HEK293 (cell line): ENCODE measurements around the gene TBC1D24.

Source experiments
- GFI1B ChIP-seq: fragments of 450-650 bp; formaldehyde crosslinking; IDR thresholded peaks from 2 replicates; pipeline ENCODE4 v1.5.1; 2016; ENCODE audit warnings: missing biosample characterization, missing genetic modification characterization
- GLI4 ChIP-seq: fragments of 450-650 bp; formaldehyde crosslinking; IDR thresholded peaks from 2 replicates; pipeline ENCODE4 v1.5.1; 2016; ENCODE audit warnings: missing biosample characterization, missing genetic modification characterization
- KLF8 ChIP-seq: fragments of 450-650 bp; formaldehyde crosslinking; IDR thresholded peaks from 2 replicates; pipeline ENCODE4 v1.5.1; 2016; ENCODE audit warnings: missing biosample characterization, missing genetic modification characterization
- PATZ1 ChIP-seq: fragments of 450-650 bp; formaldehyde crosslinking; IDR thresholded peaks from 2 replicates; pipeline ENCODE4 v1.5.1; 2016; ENCODE audit warnings: missing biosample characterization, missing genetic modification characterization
- TSHZ1 ChIP-seq: fragments of 450-650 bp; formaldehyde crosslinking; IDR thresholded peaks from 2 replicates; pipeline ENCODE4 v1.5.1; 2016; ENCODE audit warnings: missing biosample characterization, missing genetic modification characterization, borderline replicate concordance
- ZBTB1 ChIP-seq: fragments of 450-650 bp; formaldehyde crosslinking; IDR thresholded peaks from 2 replicates; pipeline ENCODE4 v1.5.1; 2016; ENCODE audit warnings: missing biosample characterization, missing genetic modification characterization
- ZFP69B ChIP-seq: fragments of 450-650 bp; formaldehyde crosslinking; IDR thresholded peaks from 2 replicates; pipeline ENCODE4 v1.5.1; 2016; ENCODE audit warnings: missing biosample characterization, missing genetic modification characterization
- ZNF148 ChIP-seq: fragments of 450-650 bp; formaldehyde crosslinking; IDR thresholded peaks from 2 replicates; pipeline ENCODE4 v1.5.0; 2017; ENCODE audit warnings: missing biosample characterization, missing genetic modification characterization, borderline replicate concordance
- ZNF155 ChIP-seq: fragments of 450-650 bp; formaldehyde crosslinking; IDR thresholded peaks from 2 replicates; pipeline ENCODE4 v1.5.1; 2016; ENCODE audit warnings: missing biosample characterization, missing genetic modification characterization
- ZNF175 ChIP-seq: fragments of 450-650 bp; formaldehyde crosslinking; IDR thresholded peaks from 2 replicates; pipeline ENCODE4 v1.5.1; 2016; ENCODE audit warnings: missing biosample characterization, missing genetic modification characterization
- ZNF248 ChIP-seq: fragments of 450-650 bp; formaldehyde crosslinking; IDR thresholded peaks from 2 replicates; pipeline ENCODE4 v1.5.1; 2017; ENCODE audit warnings: missing biosample characterization, missing genetic modification characterization
- ZNF266 ChIP-seq: fragments of 450-650 bp; formaldehyde crosslinking; IDR thresholded peaks from 2 replicates; pipeline ENCODE4 v1.5.1; 2016; ENCODE audit warnings: missing biosample characterization, missing genetic modification characterization, low read depth
- ZNF292 ChIP-seq: fragments of 450-650 bp; formaldehyde crosslinking; IDR thresholded peaks from 2 replicates; pipeline ENCODE4 v1.5.1; 2016; ENCODE audit warnings: low read depth, missing biosample characterization, missing genetic modification characterization, borderline replicate concordance
- ZNF404 ChIP-seq: fragments of 450-650 bp; formaldehyde crosslinking; IDR thresholded peaks from 2 replicates; pipeline ENCODE4 v1.5.1; 2017; ENCODE audit warnings: missing biosample characterization, missing genetic modification characterization
- ZNF501 ChIP-seq: fragments of 450-650 bp; formaldehyde crosslinking; IDR thresholded peaks from 2 replicates; pipeline ENCODE4 v1.5.1; 2016; ENCODE audit warnings: missing biosample characterization, missing genetic modification characterization
- ZNF513 ChIP-seq: fragments of 450-650 bp; IDR thresholded peaks from 2 replicates; pipeline ENCODE4 v1.5.1; 2018; ENCODE audit warnings: missing biosample characterization, missing genetic modification characterization
- ZNF530 ChIP-seq: fragments of 450-650 bp; formaldehyde crosslinking; IDR thresholded peaks from 2 replicates; pipeline ENCODE4 v1.5.1; 2016; ENCODE audit warnings: low read depth, missing biosample characterization, missing genetic modification characterization
- ZNF580 ChIP-seq: fragments of 450-650 bp; formaldehyde crosslinking; IDR thresholded peaks from 2 replicates; pipeline ENCODE4 v1.5.1; 2016; ENCODE audit warnings: missing biosample characterization, missing genetic modification characterization
- ZNF596 ChIP-seq: fragments of 450-650 bp; IDR thresholded peaks from 2 replicates; pipeline ENCODE4 v1.5.0; 2018; ENCODE audit warnings: missing biosample characterization, mild to moderate bottlenecking, missing genetic modification characterization, moderate library complexity
- ZNF658 ChIP-seq: fragments of 450-650 bp; formaldehyde crosslinking; IDR thresholded peaks from 2 replicates; pipeline ENCODE4; 2016; ENCODE audit warnings: missing biosample characterization, missing genetic modification characterization
- ZNF660 ChIP-seq: fragments of 450-650 bp; IDR thresholded peaks from 2 replicates; pipeline ENCODE4 v1.5.1; 2018; ENCODE audit warnings: missing biosample characterization, mild to moderate bottlenecking, missing genetic modification characterization
- ZNF837 ChIP-seq: fragments of 450-650 bp; formaldehyde crosslinking; IDR thresholded peaks from 2 replicates; pipeline ENCODE4 v1.5.1; 2016; ENCODE audit warnings: missing biosample characterization, missing genetic modification characterization
- TF ChIP-seq, protein P1 (sequence below): fragments of 450-650 bp; formaldehyde crosslinking; IDR thresholded peaks from 2 replicates; pipeline ENCODE4 v1.5.1; 2016; ENCODE audit warnings: missing biosample characterization, missing genetic modification characterization, low read depth

Gene TBC1D24

GRCh38 chr16:2459647-2460390, 15.1 kb upstream of the TBC1D24 start, which contains the start of gene TEDC2 (continued):
- TF ChIP-seq TSHZ1 (tag by site-specific recombination) (no peak), ZNF530 (no peak), ZBTB1 (tag by site-specific recombination) (no peak), GFI1B (tag by site-specific recombination) (no peak), ZFP69B (tag by site-specific recombination) (peak; percentile 89), ZNF658 (tag by site-specific recombination) (no peak), PATZ1 (tag by site-specific recombination) (peak; percentile 87), ZNF580 (tag by site-specific recombination) (0 out of 2 replicates have a peak, but pooled peaks have one; percentile 7), ZNF292 (tag by site-specific recombination) (no peak), ZNF837 (no peak), ZNF596 (tag by site-specific recombination) (no peak), ZNF175 (no peak), ZNF266 (tag by site-specific recombination) (no peak), GLI4 (tag by site-specific recombination) (no peak), ZNF404 (tag by site-specific recombination) (no peak), ZNF155 (tag by site-specific recombination) (no peak), ZNF501 (tag by site-specific recombination) (peak; percentile 89), ZNF513 (tag by site-specific recombination) (no peak), ZNF148 (tag by site-specific recombination) (no peak), KLF8 (tag by site-specific recombination) (peak; percentile 63), ZNF248 (no peak), ZNF660 (tag by site-specific recombination) (no peak)
- TF ChIP-seq, protein P1, sequence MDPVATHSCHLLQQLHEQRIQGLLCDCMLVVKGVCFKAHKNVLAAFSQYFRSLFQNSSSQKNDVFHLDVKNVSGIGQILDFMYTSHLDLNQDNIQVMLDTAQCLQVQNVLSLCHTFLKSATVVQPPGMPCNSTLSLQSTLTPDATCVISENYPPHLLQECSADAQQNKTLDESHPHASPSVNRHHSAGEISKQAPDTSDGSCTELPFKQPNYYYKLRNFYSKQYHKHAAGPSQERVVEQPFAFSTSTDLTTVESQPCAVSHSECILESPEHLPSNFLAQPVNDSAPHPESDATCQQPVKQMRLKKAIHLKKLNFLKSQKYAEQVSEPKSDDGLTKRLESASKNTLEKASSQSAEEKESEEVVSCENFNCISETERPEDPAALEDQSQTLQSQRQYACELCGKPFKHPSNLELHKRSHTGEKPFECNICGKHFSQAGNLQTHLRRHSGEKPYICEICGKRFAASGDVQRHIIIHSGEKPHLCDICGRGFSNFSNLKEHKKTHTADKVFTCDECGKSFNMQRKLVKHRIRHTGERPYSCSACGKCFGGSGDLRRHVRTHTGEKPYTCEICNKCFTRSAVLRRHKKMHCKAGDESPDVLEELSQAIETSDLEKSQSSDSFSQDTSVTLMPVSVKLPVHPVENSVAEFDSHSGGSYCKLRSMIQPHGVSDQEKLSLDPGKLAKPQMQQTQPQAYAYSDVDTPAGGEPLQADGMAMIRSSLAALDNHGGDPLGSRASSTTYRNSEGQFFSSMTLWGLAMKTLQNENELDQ (tag by site-specific recombination): no peak
